HG02840 (cell line): ENCODE measurements around the gene MPST.

ENCODE experiments used
- ATAC-seq: cut with Tn5 transposase; IDR thresholded peaks from one replicate; pipeline ENCODE4 v1.9.1; 2021; ENCODE audit warnings: mild to moderate bottlenecking, moderate library complexity, moderate number of reproducible peaks; ENCODE audit not compliant: unreplicated experiment, low FRiP score

MPST gene

GRCh38 chr22:37074537-37074936, 55.0 kb downstream of the MPST start:
- ATAC-seq = no peak

DNA sequence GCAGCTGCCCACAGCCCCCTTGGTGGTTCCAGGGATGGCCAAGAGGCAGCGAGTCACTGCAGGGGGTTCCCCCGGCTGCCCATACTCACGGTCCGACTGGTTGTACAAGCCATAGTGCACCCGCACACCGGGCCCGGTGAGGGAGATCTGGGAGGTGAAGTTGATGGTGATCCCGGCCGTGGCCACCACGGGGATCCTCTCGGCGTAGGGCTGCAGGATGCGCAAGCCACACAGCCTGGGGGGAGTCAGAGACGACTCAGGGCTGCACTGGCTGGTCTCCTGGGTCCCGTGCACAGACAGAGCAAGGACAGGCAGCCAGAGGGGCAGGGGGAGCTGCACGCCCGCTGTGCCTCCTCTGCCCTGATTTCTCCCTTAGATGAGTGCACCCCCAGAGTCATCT, 55.5 kb downstream of the MPST start:
- no peak for ATAC-seq

DNA sequence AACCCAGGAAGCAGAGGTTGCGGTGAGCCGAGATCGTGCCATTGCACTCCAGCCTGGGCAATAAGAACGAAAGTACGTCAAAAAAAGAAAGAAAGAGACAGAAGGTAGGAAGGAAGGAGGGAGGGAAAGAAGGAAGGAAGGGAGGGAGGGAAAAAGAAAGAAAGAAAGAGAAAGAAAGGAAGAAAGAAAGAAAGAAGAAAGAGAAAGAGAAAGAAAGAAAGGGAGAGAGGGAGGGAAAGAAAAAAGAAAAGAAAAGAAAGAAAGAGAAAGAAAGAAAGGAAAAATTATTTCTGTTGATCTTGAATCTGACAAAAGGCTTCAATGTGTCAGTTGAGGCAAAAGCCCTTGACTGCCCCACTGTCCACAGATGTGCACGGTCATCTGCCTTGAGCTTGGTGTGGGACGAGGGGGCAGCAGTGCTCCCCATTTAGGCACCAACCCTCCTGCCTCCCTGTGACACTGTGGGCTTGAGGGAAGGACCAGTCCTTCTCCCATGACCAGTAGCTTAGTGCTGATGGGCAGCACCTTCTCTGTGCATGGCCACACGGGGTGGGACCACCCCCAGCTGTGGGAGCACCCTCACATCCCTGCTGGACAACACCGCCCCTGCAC, 56.4 kb downstream of the MPST start:
- no peak for ATAC-seq

DNA sequence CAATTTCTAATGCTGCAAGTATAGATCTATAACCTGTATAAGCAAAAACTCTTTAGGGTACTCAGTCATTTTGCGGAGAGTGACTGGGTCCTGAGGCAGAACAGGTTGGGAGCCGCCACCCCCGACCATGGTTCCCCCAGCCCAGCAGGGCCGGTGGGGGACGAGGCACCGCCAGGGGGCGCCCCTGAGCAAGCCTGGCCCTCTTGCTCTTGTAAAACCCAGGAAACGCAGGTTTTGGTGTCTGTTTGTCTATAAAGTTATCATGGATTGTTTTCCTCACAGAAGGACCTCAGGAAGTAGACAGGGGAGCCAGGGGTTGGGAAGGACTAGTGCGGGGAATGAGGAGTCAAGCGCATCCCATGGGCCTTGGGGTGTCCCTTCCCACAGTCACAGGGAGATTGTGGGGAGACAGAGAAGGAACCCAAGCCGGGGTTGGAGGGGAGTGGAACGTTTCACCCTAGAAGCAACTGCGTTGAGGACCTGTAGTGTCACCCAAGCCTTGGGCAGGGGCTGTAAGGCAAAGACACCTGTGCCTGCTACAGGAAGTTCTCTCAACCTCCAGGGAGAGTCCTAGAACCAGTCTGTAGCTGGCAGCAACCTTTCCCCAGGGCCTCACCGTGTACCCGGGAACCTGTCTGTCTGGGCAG, 58.4 kb downstream of the MPST start:
- no peak for ATAC-seq

DNA sequence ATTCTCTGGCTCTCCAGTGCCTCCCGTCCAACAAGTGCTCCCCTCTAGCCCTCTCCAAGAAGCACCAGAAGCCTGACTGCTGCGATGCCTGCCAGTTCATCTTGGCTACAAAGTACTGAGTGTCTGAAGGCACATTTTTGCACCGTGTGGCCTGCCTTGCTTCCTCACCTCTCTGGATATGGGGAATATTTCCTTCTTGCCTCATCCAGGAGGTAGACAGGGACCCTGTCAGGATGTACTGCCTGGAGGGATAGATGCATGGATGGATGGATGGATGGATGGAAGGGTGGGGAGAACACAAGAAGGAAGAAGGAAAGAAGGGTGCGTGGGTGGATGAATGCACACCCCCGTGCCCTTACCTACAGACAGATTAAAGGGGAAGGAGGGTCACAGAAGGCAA, 59.6 kb downstream of the MPST start:
- ATAC-seq = no peak
